Epithelial cell of esophagus (primary cell): ENCODE measurements around the gene ADAMTSL3.

Experiments used
- DNase-seq: peaks from one replicate; pipeline ENCODE4 v3.0.0; 2010; ENCODE audit warnings: low read depth
- H3K4me3 ChIP-seq: 2 replicates; pipeline ENCODE4 v1.5.1; 2011; ENCODE audit warnings: mild to moderate bottlenecking, low read length, control low read depth
- CTCF ChIP-seq: IDR thresholded peaks from 2 replicates; pipeline ENCODE4 v1.5.1; 2011; ENCODE audit warnings: low read depth, mild to moderate bottlenecking, low read length, control low read depth, inconsistent platforms; ENCODE audit not compliant: insufficient read depth; ENCODE audit errors: missing control alignments

ADAMTSL3 gene

GRCh38 chr15:83656192-83656591, 2.3 kb downstream of the ADAMTSL3 start:
- no peak for TF ChIP-seq CTCF
- no peak for DNase-seq
- H3K4me3 ChIP-seq: no peak overlapping the region

- no peak overlapping the region for H3K4me3 ChIP-seq
- no peak for DNase-seq
- TF ChIP-seq CTCF: no peak
Measured at GRCh38 chr15:83656943-83657528, 3.1 kb downstream of the ADAMTSL3 start.

- H3K4me3 ChIP-seq: no peak overlapping the region
- no peak for DNase-seq
- no peak for TF ChIP-seq CTCF
Measured at GRCh38 chr15:83657549-83657948, 3.6 kb downstream of the ADAMTSL3 start.

- no peak overlapping the region for H3K4me3 ChIP-seq
- no peak for TF ChIP-seq CTCF
- no peak for DNase-seq
Measured at GRCh38 chr15:83658430-83659416, 4.8 kb downstream of the ADAMTSL3 start.

GRCh38 chr15:83659417-83659812, 5.5 kb downstream of the ADAMTSL3 start:
- no peak for DNase-seq
- H3K4me3 ChIP-seq: no peak overlapping the region
- TF ChIP-seq CTCF: no peak

- DNase-seq: no peak
- TF ChIP-seq CTCF: no peak
Measured at GRCh38 chr15:83665480-83665879, 11.6 kb downstream of the ADAMTSL3 start.

More at GRCh38 chr15:83665480-83665879, 11.6 kb downstream of the ADAMTSL3 start:
- H3K4me3 ChIP-seq: no peak overlapping the region
